CD4-positive, alpha-beta T cell (primary cell): ENCODE data around the gene RBMS1. TPM values are rescaled to one million over a fixed set of nuclear protein-coding genes. Genes with fewer than 3 reads are reported as not detected.

Experiments used
- ATAC-seq: fragments of 200-7000 bp; cut with Tn5 transposase; one replicate; pipeline ENCODE4 v1.10.0; 2022; ENCODE audit warnings: mild to moderate bottlenecking; ENCODE audit not compliant: poor library complexity
- CTCF ChIA-PET: fragments of 350-600 bp; sonication (Branson Sonifier 250); formaldehyde crosslinking; loops from one replicate; lab custom pipeline; 2021; ENCODE audit warnings: antibody characterized with exemption, inconsistent platforms; lab: Charles Lee
- POLR2A ChIA-PET: fragments of 350-600 bp; sonication (Branson Sonifier 250); formaldehyde crosslinking; loops from one replicate; lab custom pipeline; 2021; ENCODE audit warnings: antibody characterized with exemption, inconsistent platforms; lab: Charles Lee
- DNase-seq, 14 experiments: peaks; one replicate each; pipeline ENCODE4 v3.0.0-alpha.2; 2013 to 2020; ENCODE audit warnings: mixed read lengths in 2 of 14
- H3K27ac ChIP-seq, 2 donors: one replicate each; pipeline versions ENCODE4 v1.5.1 to v1.7.0; 2013; ENCODE audit warnings: low read length in 2 of 2, low read depth in 1 of 2, mild to moderate bottlenecking in 1 of 2
- H3K27me3 ChIP-seq, 2 experiments: 1 replicate in 1 of 2; 2 replicates in 1 of 2; pipeline versions ENCODE4 v1.6.1 to v1.7.0; 2013; ENCODE audit warnings: low read length in 2 of 2, control low read depth in 1 of 2, mild to moderate bottlenecking in 1 of 2, moderate library complexity in 1 of 2; ENCODE audit not compliant: insufficient read depth in 2 of 2, control insufficient read depth in 1 of 2
- H3K36me3 ChIP-seq: one replicate; pipeline ENCODE4 v1.6.1; 2013; ENCODE audit warnings: low read length, control low read depth; ENCODE audit not compliant: insufficient read depth
- H3K4me1 ChIP-seq: one replicate; pipeline ENCODE4 v1.6.1; 2013; ENCODE audit warnings: low read length, control low read depth; ENCODE audit not compliant: insufficient read depth
- H3K4me3 ChIP-seq: one replicate; pipeline ENCODE4 v1.5.1; 2013; ENCODE audit warnings: mild to moderate bottlenecking, low read length, moderate library complexity
- H3K9me3 ChIP-seq, 2 experiments: 1 replicate in 1 of 2; 2 replicates in 1 of 2; pipeline versions ENCODE4 v1.6.1 to v1.7.0; 2013; ENCODE audit warnings: low read length in 2 of 2, mild to moderate bottlenecking in 2 of 2, control low read depth in 1 of 2, moderate library complexity in 1 of 2; ENCODE audit not compliant: control insufficient read depth in 1 of 2, insufficient read depth in 1 of 2
- H3K27ac Mint-ChIP-seq: one replicate; pipeline ENCODE4 v1.8.0; 2020; ENCODE audit warnings: mixed read lengths
- H3K27me3 Mint-ChIP-seq: one replicate; pipeline ENCODE4 v1.8.0; 2021; ENCODE audit warnings: mixed read lengths
- H3K36me3 Mint-ChIP-seq: one replicate; pipeline ENCODE4 v1.8.0; 2021; ENCODE audit warnings: low read depth, mixed read lengths
- H3K4me1 Mint-ChIP-seq: one replicate; pipeline ENCODE4 v1.8.0; 2021; ENCODE audit warnings: low read depth, mixed read lengths
- H3K4me3 Mint-ChIP-seq: one replicate; pipeline ENCODE4 v1.8.0; 2020; ENCODE audit warnings: mild to moderate bottlenecking, mixed read lengths
- H3K9me3 Mint-ChIP-seq: one replicate; pipeline ENCODE4 v1.8.0; 2020; ENCODE audit warnings: mixed read lengths
- intact Hi-C, 2 experiments: fragments of 100-400 bp; cut with DNase I in 1 of 2; cut with micrococcal nuclease in 1 of 2; formaldehyde crosslinking; loops; one replicate each; pipeline versions ENCODE4 v1.15.1 to v1.9.0; 2023 to 2025; cut with DNase I, micrococcal nuclease
- total RNA-seq, 174 experiments: library from RNA in 2 of 174; stranded (reverse) in 2 of 174; gene quantifications; one replicate each; pipeline ENCODE4 v1.2.3 and lab custom pipeline; 2021 to 2026
- TF ChIP-seq, protein P1 (sequence below): fragments of 200-600 bp; IDR thresholded peaks from one replicate; pipeline ENCODE4 v1.8.0; 2022; ENCODE audit warnings: antibody characterized with exemption, mild to moderate bottlenecking

The RBMS1 gene
- total RNA-seq, 2 experiments from 2014 or later = 88.6 to 90.3 TPM

DNA sequence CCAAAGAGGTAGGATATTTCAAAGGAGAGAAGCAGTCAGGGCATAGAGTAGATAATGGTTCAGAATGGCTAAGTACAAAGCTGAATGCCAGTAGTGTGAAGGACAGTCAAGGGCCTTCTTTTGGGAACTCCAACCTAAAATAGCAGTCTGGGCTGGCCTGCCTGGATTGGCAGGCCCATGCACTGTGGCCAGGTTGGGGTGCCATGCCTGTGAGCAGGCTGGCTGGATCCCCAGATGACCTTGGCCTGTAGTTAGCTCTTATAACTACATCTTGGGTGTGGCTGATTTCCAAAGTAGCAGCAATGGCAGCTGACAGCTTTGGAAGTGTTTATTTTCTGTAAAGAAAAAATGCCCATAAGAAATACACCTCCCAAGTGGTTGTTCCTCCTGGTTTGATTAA is 242.0 kb downstream of the RBMS1 start:
- ATAC-seq (no peak), DNase-seq (no peak)
- ChIA-PET CTCF (interaction anchor here (0.5 to 3.2 kb wide), 10 partner anchors 15 to 742 kb away, joined by 3 to 18 read pairs (median 3); no protein-coding TSS in a partner anchor), POLR2A (interaction anchor here (1.0 to 2.3 kb wide), 2 partner anchors 18 to 742 kb away, joined by 3 to 11 read pairs; no protein-coding TSS in a partner anchor)
- TF ChIP-seq, protein P1, sequence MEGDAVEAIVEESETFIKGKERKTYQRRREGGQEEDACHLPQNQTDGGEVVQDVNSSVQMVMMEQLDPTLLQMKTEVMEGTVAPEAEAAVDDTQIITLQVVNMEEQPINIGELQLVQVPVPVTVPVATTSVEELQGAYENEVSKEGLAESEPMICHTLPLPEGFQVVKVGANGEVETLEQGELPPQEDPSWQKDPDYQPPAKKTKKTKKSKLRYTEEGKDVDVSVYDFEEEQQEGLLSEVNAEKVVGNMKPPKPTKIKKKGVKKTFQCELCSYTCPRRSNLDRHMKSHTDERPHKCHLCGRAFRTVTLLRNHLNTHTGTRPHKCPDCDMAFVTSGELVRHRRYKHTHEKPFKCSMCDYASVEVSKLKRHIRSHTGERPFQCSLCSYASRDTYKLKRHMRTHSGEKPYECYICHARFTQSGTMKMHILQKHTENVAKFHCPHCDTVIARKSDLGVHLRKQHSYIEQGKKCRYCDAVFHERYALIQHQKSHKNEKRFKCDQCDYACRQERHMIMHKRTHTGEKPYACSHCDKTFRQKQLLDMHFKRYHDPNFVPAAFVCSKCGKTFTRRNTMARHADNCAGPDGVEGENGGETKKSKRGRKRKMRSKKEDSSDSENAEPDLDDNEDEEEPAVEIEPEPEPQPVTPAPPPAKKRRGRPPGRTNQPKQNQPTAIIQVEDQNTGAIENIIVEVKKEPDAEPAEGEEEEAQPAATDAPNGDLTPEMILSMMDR = no peak
- Histone ChIP-seq H3K27ac (no peak overlapping the region), H3K4me1 (no peaks in the 10 kb centered on the region), H3K9me3 (no peaks in the 10 kb centered on the region), H3K36me3 (no peaks in the 10 kb centered on the region), H3K27me3 (no peaks in the 10 kb centered on the region), H3K4me3 (no peak overlapping the region)
- no peaks in the 10 kb centered on the region for H3K27me3 Mint-ChIP-seq
- H3K27ac Mint-ChIP-seq = no peak overlapping the region
- H3K4me1 Mint-ChIP-seq = no peaks in the 10 kb centered on the region
- no peak overlapping the region for H3K4me3 Mint-ChIP-seq
- H3K9me3 Mint-ChIP-seq = no peaks in the 10 kb centered on the region
- H3K36me3 Mint-ChIP-seq = no peaks in the 10 kb centered on the region
- intact Hi-C loops = loop anchor here (5.0 to 10.0 kb wide), 3 partner anchors 666 to 813 kb away; no protein-coding TSS in a partner anchor

DNA sequence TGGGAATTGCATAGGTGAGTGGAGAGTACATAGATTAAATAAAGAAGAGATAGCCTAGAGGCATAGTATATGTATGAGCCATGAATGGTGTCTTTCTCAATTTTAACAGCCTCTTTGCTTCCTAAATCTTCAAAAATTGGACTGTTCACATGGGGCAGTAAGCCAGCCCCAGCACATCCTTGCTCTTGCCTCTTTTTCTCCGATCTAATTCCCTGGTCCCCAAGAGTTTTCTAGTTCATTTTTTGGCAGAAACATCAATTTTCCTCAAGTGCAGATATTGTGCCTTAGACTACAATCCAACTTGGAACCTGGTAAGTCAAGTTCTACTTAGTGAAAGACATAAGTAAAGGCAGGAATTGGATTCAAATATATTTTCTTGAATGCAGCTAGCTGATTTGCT is 243.7 kb downstream of the RBMS1 start:
- Histone ChIP-seq H3K4me3 (no peak overlapping the region), H3K36me3 (no peaks in the 10 kb centered on the region), H3K4me1 (no peaks in the 10 kb centered on the region), H3K27me3 (no peaks in the 10 kb centered on the region), H3K27ac (no peak overlapping the region), H3K9me3 (no peaks in the 10 kb centered on the region)
- DNase-seq (no peak), ATAC-seq (no peak)
- POLR2A ChIA-PET = no interaction called here
- Mint-ChIP-seq H3K36me3 (no peaks in the 10 kb centered on the region), H3K9me3 (no peaks in the 10 kb centered on the region), H3K27me3 (no peaks in the 10 kb centered on the region), H3K27ac (no peak overlapping the region), H3K4me3 (no peak overlapping the region), H3K4me1 (no peaks in the 10 kb centered on the region)
- TF ChIP-seq, protein P1 = no peak
- intact Hi-C loops = loop anchor here (5.0 to 10.0 kb wide), 3 partner anchors 667 to 815 kb away; no protein-coding TSS in a partner anchor
- CTCF ChIA-PET = no interaction called here

DNA sequence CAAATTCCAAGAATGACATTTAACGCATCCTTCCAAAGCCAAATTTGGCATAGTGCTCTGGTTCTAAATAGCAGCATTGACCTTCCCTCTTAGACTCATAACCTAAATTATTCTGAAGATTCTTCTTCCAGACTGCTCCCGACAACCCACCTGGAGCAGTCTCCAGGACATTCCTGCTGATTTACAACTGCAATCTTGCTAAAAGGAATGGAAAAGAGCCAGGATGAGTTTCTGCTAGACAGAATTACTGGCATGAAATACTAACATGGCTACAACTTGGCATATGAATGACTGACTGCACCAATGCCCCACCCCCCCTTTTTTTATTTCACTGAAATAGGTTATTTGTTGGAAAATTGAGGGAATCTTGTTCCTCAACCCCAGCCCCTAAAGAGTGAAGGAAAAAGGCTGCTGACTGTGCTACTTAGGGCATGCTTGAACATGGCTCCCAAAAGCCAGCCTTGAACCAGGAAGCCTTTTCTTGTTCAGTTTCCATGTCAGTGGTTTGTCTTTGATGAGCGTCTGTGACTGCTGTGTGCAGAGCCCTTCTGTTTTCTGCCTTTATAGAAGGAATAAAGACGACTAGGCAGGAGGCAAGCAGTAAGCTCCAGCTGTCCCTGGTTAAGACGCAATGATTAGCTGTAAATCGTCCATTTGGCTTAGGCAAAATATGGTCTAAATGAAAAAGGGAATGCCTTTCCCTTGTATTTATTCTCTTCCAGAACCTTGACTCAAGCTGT is 246.1 kb downstream of the RBMS1 start:
- H3K4me3 ChIP-seq = no peak overlapping the region
- Mint-ChIP-seq H3K36me3 (no peaks in the 10 kb centered on the region), H3K4me3 (no peak overlapping the region), H3K27me3 (no peaks in the 10 kb centered on the region), H3K4me1 (no peaks in the 10 kb centered on the region), H3K9me3 (no peaks in the 10 kb centered on the region), H3K27ac (no peak overlapping the region)
- TF ChIP-seq, protein P1 = no peak
- no peaks in the 10 kb centered on the region for H3K9me3 ChIP-seq
- no peak for ATAC-seq
- ChIA-PET CTCF (no interaction called here), POLR2A (no interaction called here)
- no peak overlapping the region for H3K27ac ChIP-seq
- no peaks in the 10 kb centered on the region for H3K4me1 ChIP-seq
- intact Hi-C loops = no loop called here
- H3K36me3 ChIP-seq = no peaks in the 10 kb centered on the region
- no peak for DNase-seq
- no peaks in the 10 kb centered on the region for H3K27me3 ChIP-seq
